Mesendoderm (in vitro differentiated cells): ENCODE measurements around the gene ARHGAP9.

Experiments
- DNase-seq: peaks from one replicate; pipeline ENCODE4 v3.0.0; 2013
- H2AK5ac ChIP-seq: 2 replicates; pipeline ENCODE4 v1.6.1; 2013; ENCODE audit warnings: low read length, inconsistent platforms
- H2BK120ac ChIP-seq: 2 replicates; pipeline ENCODE4 v1.6.1; 2013; ENCODE audit warnings: low read depth, mild to moderate bottlenecking, low read length, moderate library complexity, mixed read lengths
- H2BK15ac ChIP-seq: replicated peaks from 2 replicates; pipeline ENCODE4 v1.6.1; 2013; ENCODE audit warnings: low read depth, mild to moderate bottlenecking, moderate library complexity
- H2BK5ac ChIP-seq: 2 replicates; pipeline ENCODE4 v1.6.1; 2013; ENCODE audit warnings: low read length, inconsistent platforms
- H3K18ac ChIP-seq: 2 replicates; pipeline ENCODE4 v1.6.1; 2013; ENCODE audit warnings: mild to moderate bottlenecking, low read length, mixed read lengths
- H3K23ac ChIP-seq: one replicate; pipeline ENCODE4 v1.6.1; 2013; ENCODE audit warnings: low read length
- H3K27ac ChIP-seq: 2 replicates; pipeline ENCODE4 v1.5.1; 2013; ENCODE audit warnings: low read depth, mild to moderate bottlenecking, inconsistent platforms, low read length, moderate library complexity
- H3K27me3 ChIP-seq: 2 replicates; pipeline ENCODE4 v1.6.1; 2013; ENCODE audit warnings: low read length, control low read depth, mild to moderate bottlenecking, inconsistent platforms; ENCODE audit not compliant: insufficient read depth, poor library complexity
- H3K36me3 ChIP-seq: 2 replicates; pipeline ENCODE4 v1.6.1; 2013; ENCODE audit warnings: low read length, inconsistent platforms; ENCODE audit not compliant: control insufficient read depth, insufficient read depth
- H3K4ac ChIP-seq: one replicate; pipeline ENCODE4 v1.6.1; 2013; ENCODE audit warnings: low read depth, mild to moderate bottlenecking, low read length, moderate library complexity
- H3K4me1 ChIP-seq: 2 replicates; pipeline ENCODE4 v1.6.1; 2013; ENCODE audit warnings: low read depth, low read length, inconsistent platforms; ENCODE audit not compliant: control insufficient read depth
- H3K4me2 ChIP-seq: 2 replicates; pipeline ENCODE4 v1.6.1; 2013; ENCODE audit warnings: low read length
- H3K4me3 ChIP-seq: 2 replicates; pipeline ENCODE4 v1.5.1; 2013; ENCODE audit warnings: mild to moderate bottlenecking, low read length
- H3K56ac ChIP-seq: one replicate; pipeline ENCODE4 v1.6.1; 2013; ENCODE audit warnings: low read length
- H3K79me1 ChIP-seq: 2 replicates; pipeline ENCODE4 v1.6.1; 2013; ENCODE audit warnings: low read length, inconsistent platforms
- H3K79me2 ChIP-seq: 2 replicates; pipeline ENCODE4 v1.6.1; 2013; ENCODE audit warnings: mild to moderate bottlenecking, low read length; ENCODE audit not compliant: control insufficient read depth, insufficient read depth
- H3K9ac ChIP-seq: 2 replicates; pipeline ENCODE4 v1.6.1; 2013; ENCODE audit warnings: low read length, inconsistent platforms
- H4K5ac ChIP-seq: one replicate; pipeline ENCODE4 v1.6.1; 2013; ENCODE audit warnings: low read length
- H4K8ac ChIP-seq: one replicate; pipeline ENCODE4 v1.6.1; 2013; ENCODE audit warnings: low read depth, mild to moderate bottlenecking, control low read depth, low read length, moderate library complexity
- WGBS: extraction: QIAGEN DNeasy Blood & Tissue Kit; methylation state at CpG from one replicate; pipeline ENCODE4 v1.1.7; 2013; ENCODE audit warnings: low lambda C conversion rate, missing lambda C conversion rate; ENCODE audit not compliant: insufficient coverage; ENCODE audit errors: extremely low coverage; 5-methylcytosine and 5-hydroxymethylcytosine counted together

ARHGAP9 gene

DNA sequence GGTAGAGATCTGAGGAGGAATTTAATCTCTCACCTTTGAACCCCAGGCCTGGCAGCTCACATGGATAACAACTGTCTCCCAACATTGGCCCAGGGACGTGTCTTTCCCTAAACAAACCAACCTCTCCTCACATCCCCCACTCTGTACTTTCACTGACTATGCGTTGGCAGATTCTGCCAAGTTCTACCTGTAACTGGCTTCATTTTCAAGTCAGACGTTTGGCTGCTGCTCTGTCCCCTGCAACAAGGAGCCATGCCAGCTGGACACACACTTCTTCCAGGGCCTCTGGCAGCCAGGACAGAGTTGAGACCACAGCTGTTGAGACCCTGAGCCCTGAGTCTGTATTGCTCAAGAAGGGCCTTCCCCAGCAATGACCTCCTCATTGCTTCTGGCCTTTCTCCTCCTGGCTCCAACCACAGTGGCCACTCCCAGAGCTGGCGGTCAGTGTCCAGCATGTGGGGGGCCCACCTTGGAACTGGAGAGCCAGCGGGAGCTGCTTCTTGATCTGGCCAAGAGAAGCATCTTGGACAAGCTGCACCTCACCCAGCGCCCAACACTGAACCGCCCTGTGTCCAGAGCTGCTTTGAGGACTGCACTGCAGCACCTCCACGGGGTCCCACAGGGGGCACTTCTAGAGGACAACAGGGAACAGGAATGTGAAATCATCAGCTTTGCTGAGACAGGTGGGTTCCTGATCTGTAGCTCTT is 45.0 kb downstream of the ARHGAP9 start, which contains the start of gene INHBC:
TSS of gene INHBC (plus strand) at position 268 of the 707 bp plus-strand sequence. CDS start at position 371, 103 bp downstream.
- Histone ChIP-seq H3K36me3 (no peaks in the 10 kb centered on the region), H4K5ac (no peak within 1 kb of the TSS), H3K4me2 (no peak within 1 kb of the TSS), H4K8ac (no peak within 1 kb of the TSS), H3K4ac (no peak within 1 kb of the TSS), H3K4me1 (no peaks in the 10 kb centered on the region), H2BK120ac (no peak within 1 kb of the TSS), H3K23ac (no peak within 1 kb of the TSS), H3K18ac (no peak within 1 kb of the TSS), H3K79me2 (peaks cover 2% of the 10 kb centered on the region), H3K27ac (no peak within 1 kb of the TSS), H3K56ac (no peak within 1 kb of the TSS), H3K27me3 (no peaks in the 10 kb centered on the region), H3K9ac (no peak within 1 kb of the TSS), H2BK15ac (no peak within 1 kb of the TSS), H2AK5ac (no peak within 1 kb of the TSS), H3K4me3 (no peak within 1 kb of the TSS), H3K79me1 (no peaks in the 10 kb centered on the region), H2BK5ac (no peak within 1 kb of the TSS)
- no CpG with 5 or more reads among the region's 8 CpGs for WGBS
- DNase-seq: no peak

DNA sequence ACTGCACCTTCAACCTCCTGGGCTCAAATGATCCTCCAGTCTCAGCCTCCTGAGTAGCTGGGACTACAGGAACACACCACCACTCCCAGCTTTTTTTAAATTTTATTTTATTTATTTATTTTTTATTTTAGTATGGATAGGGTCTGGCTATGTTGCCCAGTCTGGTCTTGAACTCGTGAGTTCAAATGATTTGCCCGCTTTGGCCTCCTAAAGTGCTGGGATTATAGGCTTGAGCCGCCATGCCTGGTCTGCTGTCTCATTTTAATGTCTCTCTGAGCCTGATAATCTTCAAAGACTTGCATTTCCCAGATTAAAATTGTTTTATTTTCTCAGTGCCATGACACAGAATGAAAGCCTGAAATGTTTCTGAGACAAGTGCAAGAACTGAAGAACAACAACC is 46.3 kb downstream of the ARHGAP9 start:
- no peak overlapping the region for H4K5ac ChIP-seq
- no peak overlapping the region for H4K8ac ChIP-seq
- H3K79me2 ChIP-seq: peaks cover 4% of the 10 kb centered on the region
- no peak overlapping the region for H3K27ac ChIP-seq
- H2BK120ac ChIP-seq: no peak overlapping the region
- H3K23ac ChIP-seq: no peak overlapping the region
- no peak overlapping the region for H3K18ac ChIP-seq
- no peak overlapping the region for H2BK5ac ChIP-seq
- H3K4me3 ChIP-seq: no peak overlapping the region
- no peak for DNase-seq
- WGBS: no CpG with 5 or more reads among the region's 3 CpGs
- no peak overlapping the region for H2BK15ac ChIP-seq
- H3K36me3 ChIP-seq: no peaks in the 10 kb centered on the region
- H3K4me1 ChIP-seq: no peaks in the 10 kb centered on the region
- no peak overlapping the region for H3K4ac ChIP-seq
- H3K4me2 ChIP-seq: no peak overlapping the region
- H3K79me1 ChIP-seq: peaks cover 2% of the 10 kb centered on the region
- H3K9ac ChIP-seq: no peak overlapping the region
- no peak overlapping the region for H2AK5ac ChIP-seq
- H3K27me3 ChIP-seq: no peaks in the 10 kb centered on the region
- no peak overlapping the region for H3K56ac ChIP-seq

DNA sequence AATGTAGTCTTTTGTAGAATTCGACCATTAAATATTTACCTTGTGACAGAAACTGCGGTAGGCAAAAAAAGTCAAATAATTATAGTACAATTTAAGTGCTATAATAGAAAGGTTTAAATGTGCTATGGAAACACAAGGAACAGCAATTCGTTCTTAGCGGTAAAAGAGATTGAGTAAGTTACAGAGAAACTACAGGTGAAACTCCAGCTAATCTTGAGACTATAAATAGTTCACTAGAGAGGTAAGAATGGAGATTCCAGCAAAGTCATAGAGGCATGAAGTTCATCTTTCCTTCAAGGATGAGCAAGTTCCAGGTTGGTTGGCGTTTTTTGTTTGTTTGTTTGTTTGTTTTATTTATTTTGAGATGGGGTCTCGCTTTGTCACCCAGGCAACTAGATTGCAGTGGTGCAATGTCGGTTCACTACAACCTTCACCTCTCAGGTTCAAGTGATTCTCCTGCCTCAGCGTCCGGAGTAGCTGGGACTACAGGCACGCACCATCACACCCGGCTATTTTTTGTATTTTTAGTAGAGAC is 47.9 kb downstream of the ARHGAP9 start:
- peaks cover 2% of the 10 kb centered on the region for H3K79me1 ChIP-seq
- H3K4me2 ChIP-seq: no peak overlapping the region
- H3K56ac ChIP-seq: peak overlapping the region; percentile 92
- H3K18ac ChIP-seq: no peak overlapping the region
- no peak overlapping the region for H2BK120ac ChIP-seq
- no peaks in the 10 kb centered on the region for H3K4me1 ChIP-seq
- H2BK5ac ChIP-seq: no peak overlapping the region
- H3K79me2 ChIP-seq: peaks cover 4% of the 10 kb centered on the region
- no CpG with 5 or more reads among the region's 11 CpGs for WGBS
- H3K4ac ChIP-seq: no peak overlapping the region
- H3K23ac ChIP-seq: no peak overlapping the region
- no peak overlapping the region for H4K8ac ChIP-seq
- no peaks in the 10 kb centered on the region for H3K27me3 ChIP-seq
- no peaks in the 10 kb centered on the region for H3K36me3 ChIP-seq
- no peak for DNase-seq
- H3K27ac ChIP-seq: no peak overlapping the region
- H3K9ac ChIP-seq: peak overlapping the region; percentile 76
- no peak overlapping the region for H3K4me3 ChIP-seq
- no peak overlapping the region for H2AK5ac ChIP-seq
- no peak overlapping the region for H4K5ac ChIP-seq
- H2BK15ac ChIP-seq: no peak overlapping the region

DNA sequence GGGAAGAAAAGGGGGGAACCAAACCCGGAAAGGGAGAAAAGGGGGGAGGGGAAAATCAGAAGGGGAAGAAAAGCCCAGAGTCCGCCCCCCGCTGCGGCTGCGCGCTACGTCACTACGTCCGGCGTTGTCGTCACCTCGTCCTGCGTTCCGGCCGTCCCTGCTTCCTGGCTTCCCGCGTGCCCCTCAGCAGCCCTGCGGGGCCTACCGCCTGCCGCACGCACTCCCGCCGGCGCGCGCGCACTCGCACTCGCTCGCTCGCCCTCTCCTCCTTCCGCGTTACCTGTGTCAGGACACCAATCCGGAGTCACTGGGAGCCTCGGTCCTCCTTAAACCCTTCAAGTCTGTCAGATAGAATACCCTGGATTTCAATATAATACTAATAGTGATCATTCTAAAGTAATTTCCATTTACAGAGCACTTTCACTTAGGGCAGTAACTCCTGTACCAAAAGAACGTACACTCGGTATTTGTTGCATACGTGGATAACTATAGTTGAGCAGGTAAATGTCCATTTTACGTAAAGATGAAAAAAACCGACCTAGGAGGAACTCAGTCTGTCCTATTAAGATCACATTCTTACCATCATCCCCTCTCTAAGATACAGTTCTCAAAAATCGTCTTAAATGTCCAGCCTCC is 48.6 kb downstream of the ARHGAP9 start, which contains the start of gene R3HDM2:
TSS of gene R3HDM2 (minus strand) at position 113 of the 636 bp plus-strand sequence. CDS start 120,615 bp downstream, outside the sequence.
- Histone ChIP-seq H3K79me1 (peaks cover 2% of the 10 kb centered on the region), H4K5ac (no peak within 1 kb of the TSS), H3K4me2 (peak within 1 kb of the TSS; percentile 77), H3K4me3 (peak within 1 kb of the TSS; percentile 65), H3K27ac (peak within 1 kb of the TSS; percentile 82), H3K23ac (no peak within 1 kb of the TSS), H3K4ac (peak within 1 kb of the TSS; percentile 98), H3K4me1 (no peaks in the 10 kb centered on the region), H3K9ac (peak within 1 kb of the TSS; percentile 81), H2BK120ac (no peak within 1 kb of the TSS), H4K8ac (peak within 1 kb of the TSS; percentile 87), H2BK5ac (no peak within 1 kb of the TSS), H3K36me3 (no peaks in the 10 kb centered on the region), H3K56ac (peak within 1 kb of the TSS; percentile 92), H3K79me2 (peaks cover 4% of the 10 kb centered on the region), H3K27me3 (no peaks in the 10 kb centered on the region), H2BK15ac (no peak within 1 kb of the TSS), H2AK5ac (no peak within 1 kb of the TSS), H3K18ac (peak within 1 kb of the TSS; percentile 99)
- DNase-seq: peak; percentile 95
- no CpG with 5 or more reads among the region's 41 CpGs for whole genome bisulfite sequencing

DNA sequence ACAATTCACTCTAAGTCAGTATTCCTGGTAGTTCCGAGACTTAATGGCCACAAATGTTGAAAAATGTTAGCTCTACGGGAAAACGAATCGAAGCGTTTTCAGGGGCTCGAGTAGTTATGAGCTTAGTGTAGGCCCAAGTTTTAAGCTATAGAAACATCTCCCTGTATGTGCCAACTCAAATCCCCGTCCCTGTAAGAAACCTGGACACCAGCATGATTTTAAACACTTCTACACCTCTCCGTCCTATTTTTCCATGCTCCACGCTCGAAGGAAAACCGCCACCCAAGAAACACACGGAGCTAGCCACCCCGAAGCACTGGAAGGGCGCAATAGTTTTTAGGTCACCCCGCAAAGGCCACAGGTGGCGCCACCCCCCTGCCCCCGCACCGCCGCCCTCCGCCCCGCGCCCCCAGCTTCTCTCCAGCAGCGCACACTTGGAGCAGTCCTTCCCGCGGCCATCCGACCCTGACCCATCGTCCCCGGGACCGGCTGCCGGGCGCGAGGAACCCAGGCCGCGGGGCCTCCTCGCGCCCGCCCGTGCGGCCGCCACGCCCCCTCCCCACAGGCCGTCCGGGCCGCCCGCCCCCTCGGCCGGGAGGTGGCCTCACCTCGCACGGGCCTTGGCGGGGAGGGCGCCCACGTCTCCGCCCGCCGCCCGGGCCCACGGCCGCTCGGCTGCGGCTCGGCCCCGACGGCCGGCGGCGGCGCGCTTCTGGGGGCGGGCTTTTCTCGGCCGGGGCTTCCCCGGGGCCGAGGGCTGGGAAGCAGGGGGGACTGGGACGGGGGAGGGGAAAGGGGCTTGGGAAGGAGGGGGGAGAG is 49.3 kb downstream of the ARHGAP9 start:
- Histone ChIP-seq H3K27ac (peak overlapping the region; percentile 82), H4K5ac (no peak overlapping the region), H3K56ac (peak overlapping the region; percentile 92), H2BK120ac (no peak overlapping the region), H3K79me2 (peaks cover 4% of the 10 kb centered on the region), H4K8ac (peak overlapping the region; percentile 87), H3K4me2 (peak overlapping the region; percentile 77), H3K9ac (peak overlapping the region; percentile 81), H3K23ac (no peak overlapping the region), H2AK5ac (no peak overlapping the region), H3K4me3 (peak overlapping the region; percentile 65), H2BK5ac (no peak overlapping the region), H3K27me3 (no peaks in the 10 kb centered on the region), H3K18ac (peak overlapping the region; percentile 99), H3K79me1 (peaks cover 2% of the 10 kb centered on the region), H3K4ac (peak overlapping the region; percentile 98), H2BK15ac (no peak overlapping the region), H3K4me1 (no peaks in the 10 kb centered on the region), H3K36me3 (no peaks in the 10 kb centered on the region)
- no CpG with 5 or more reads among the region's 74 CpGs for WGBS
- peak; percentile 35 for DNase-seq
